GM21367 (cell line): ENCODE data around the gene CEP350.

Experiments
- ATAC-seq: cut with Tn5 transposase; IDR thresholded peaks from one replicate; pipeline ENCODE4 v1.9.1; 2021; ENCODE audit not compliant: unreplicated experiment

The CEP350 gene

GRCh38 chr1:180153032-180153431, 198.4 kb downstream of the CEP350 start:
- no peak for ATAC-seq

GRCh38 chr1:180154003-180154324, 199.4 kb downstream of the CEP350 start:
- no peak for ATAC-seq

- peak; percentile 90 for ATAC-seq
These were observed 199.9 kb downstream of the CEP350 start, which contains the start of gene QSOX1 for GRCh38 chr1:180154325-180155181. Gene QSOX1, plus strand, starts transcription at chr1:180154869. Its CDS starts 39 bp downstream, at chr1:180154908.

GRCh38 chr1:180155182-180155682, 200.6 kb downstream of the CEP350 start:
- ATAC-seq: peak; percentile 6

GRCh38 chr1:180156201-180156600, 201.6 kb downstream of the CEP350 start:
- ATAC-seq: no peak

- no peak for ATAC-seq
These were observed 202.1 kb downstream of the CEP350 start for GRCh38 chr1:180156631-180157091.

- no peak for ATAC-seq
These were observed 202.5 kb downstream of the CEP350 start for GRCh38 chr1:180157108-180157507.

- ATAC-seq: no peak
These were observed 203.0 kb downstream of the CEP350 start for GRCh38 chr1:180157576-180158057.

- no peak for ATAC-seq
These were observed 203.8 kb downstream of the CEP350 start for GRCh38 chr1:180158149-180159147.

GRCh38 chr1:180160357-180160756, 205.7 kb downstream of the CEP350 start:
- ATAC-seq: no peak

GRCh38 chr1:180163041-180163440, 208.4 kb downstream of the CEP350 start:
- no peak for ATAC-seq
